Lower lobe of right lung (tissue), 2 donors: Measurements from ENCODE around the gene SYT6. TPM values are rescaled to one million over a fixed set of nuclear protein-coding genes. Genes with fewer than 3 reads are reported as not detected.
A peak's percentile ranks its signal among the peaks of the same experiment; 100 is the strongest.

Experiments
- ATAC-seq, 2 donors: fragments of 200-7000 bp; cut with Tn5 transposase; one replicate each; pipeline ENCODE4 v1.9.1; 2020 to 2022; ENCODE audit warnings: mild to moderate bottlenecking in 2 of 2, moderate library complexity in 2 of 2
- DNase-seq: peaks from one replicate; pipeline ENCODE4 v3.0.0-alpha.2; 2020
- H3K27ac ChIP-seq: fragments of 200-600 bp; one replicate; pipeline ENCODE4 v1.8.0; 2022
- H3K27me3 ChIP-seq: fragments of 200-600 bp; one replicate; pipeline ENCODE4 v1.8.0; 2022; ENCODE audit warnings: low read depth
- H3K36me3 ChIP-seq: fragments of 200-600 bp; one replicate; pipeline ENCODE4 v1.8.0; 2022; ENCODE audit warnings: mild to moderate bottlenecking
- H3K4me1 ChIP-seq: fragments of 200-600 bp; one replicate; pipeline ENCODE4 v1.8.0; 2022
- H3K4me3 ChIP-seq: fragments of 200-600 bp; one replicate; pipeline ENCODE4 v1.8.0; 2022; ENCODE audit warnings: mild to moderate bottlenecking
- H3K9me3 ChIP-seq: fragments of 200-600 bp; one replicate; pipeline ENCODE4 v1.8.0; 2022
- intact Hi-C: fragments of 100-400 bp; cut with DNase I; formaldehyde crosslinking; loops from one replicate; pipeline ENCODE4 v1.11.0; 2022
- total RNA-seq: library from RNA; stranded (reverse); fragmentation: NEBNext Ultra II Directional; extraction: Animal tissue kit (Norgen Biotek cat#: 25700); gene quantifications from one replicate; pipeline ENCODE4 v1.2.1, GENCODE V29; 2021
- TF ChIP-seq, protein P1 (sequence below): fragments of 200-600 bp; IDR thresholded peaks from one replicate; pipeline ENCODE4 v1.8.0; 2022; ENCODE audit warnings: antibody characterized with exemption, mild to moderate bottlenecking
- donor health status: DM: no; HTN: yes; CAD: no; lungs with severe emphysema.

Gene SYT6
- total RNA-seq, 1 donor from 2014 or later = not detected

DNA sequence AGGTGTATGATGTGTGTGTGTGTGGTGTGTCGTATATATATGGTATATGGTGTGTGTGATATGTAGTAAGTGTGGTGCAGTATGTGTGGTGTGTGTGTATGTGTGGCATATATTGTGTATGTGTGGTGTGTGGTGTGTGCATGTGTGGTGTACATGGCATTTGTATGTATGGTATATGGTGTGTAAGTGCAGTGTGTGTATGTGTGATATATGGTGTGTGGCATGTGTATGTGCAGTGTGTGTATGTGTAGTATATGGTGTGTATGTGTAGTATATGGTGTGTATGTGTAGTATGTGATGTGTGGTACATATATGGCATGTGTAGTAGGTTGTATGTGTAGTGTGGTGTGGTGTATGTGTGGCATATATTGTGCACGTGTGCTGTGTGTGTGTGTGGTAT lies 99.5 kb downstream of the SYT6 start:
- H3K4me3 ChIP-seq = no peak overlapping the region
- intact Hi-C loops = no loop called here

DNA sequence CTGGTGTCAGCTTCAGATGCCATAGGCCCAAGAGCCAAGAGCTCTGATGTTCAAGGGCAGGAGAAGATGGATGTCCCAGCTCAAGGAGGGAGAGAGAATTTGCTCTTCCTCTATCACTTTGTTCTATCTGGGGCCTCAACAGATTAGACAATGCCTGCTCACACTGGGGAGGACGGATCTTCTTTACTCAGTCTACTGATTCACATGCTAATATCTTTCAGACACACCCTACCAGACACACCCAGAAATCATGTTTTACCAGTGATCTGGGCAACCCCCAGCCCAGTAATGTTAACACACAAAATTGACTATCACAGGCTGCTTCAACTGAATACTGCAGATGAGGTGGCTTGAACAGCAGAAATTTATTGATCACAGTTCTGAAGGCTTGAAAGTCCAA lies 105.4 kb downstream of the SYT6 start:
- Histone ChIP-seq H3K27me3 (peaks cover 7% of the 10 kb centered on the region), H3K4me3 (no peak overlapping the region), H3K36me3 (no peaks in the 10 kb centered on the region), H3K9me3 (no peaks in the 10 kb centered on the region), H3K27ac (no peak overlapping the region), H3K4me1 (no peaks in the 10 kb centered on the region)
- no peak for ATAC-seq
- intact Hi-C loops = no loop called here
- TF ChIP-seq, protein P1, sequence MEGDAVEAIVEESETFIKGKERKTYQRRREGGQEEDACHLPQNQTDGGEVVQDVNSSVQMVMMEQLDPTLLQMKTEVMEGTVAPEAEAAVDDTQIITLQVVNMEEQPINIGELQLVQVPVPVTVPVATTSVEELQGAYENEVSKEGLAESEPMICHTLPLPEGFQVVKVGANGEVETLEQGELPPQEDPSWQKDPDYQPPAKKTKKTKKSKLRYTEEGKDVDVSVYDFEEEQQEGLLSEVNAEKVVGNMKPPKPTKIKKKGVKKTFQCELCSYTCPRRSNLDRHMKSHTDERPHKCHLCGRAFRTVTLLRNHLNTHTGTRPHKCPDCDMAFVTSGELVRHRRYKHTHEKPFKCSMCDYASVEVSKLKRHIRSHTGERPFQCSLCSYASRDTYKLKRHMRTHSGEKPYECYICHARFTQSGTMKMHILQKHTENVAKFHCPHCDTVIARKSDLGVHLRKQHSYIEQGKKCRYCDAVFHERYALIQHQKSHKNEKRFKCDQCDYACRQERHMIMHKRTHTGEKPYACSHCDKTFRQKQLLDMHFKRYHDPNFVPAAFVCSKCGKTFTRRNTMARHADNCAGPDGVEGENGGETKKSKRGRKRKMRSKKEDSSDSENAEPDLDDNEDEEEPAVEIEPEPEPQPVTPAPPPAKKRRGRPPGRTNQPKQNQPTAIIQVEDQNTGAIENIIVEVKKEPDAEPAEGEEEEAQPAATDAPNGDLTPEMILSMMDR = no peak
- no peak for DNase-seq

More for the DNA sequence above, 99.5 kb downstream of the SYT6 start:
- no peak for DNase-seq
- Histone ChIP-seq H3K27ac (no peak overlapping the region), H3K4me1 (no peaks in the 10 kb centered on the region), H3K9me3 (no peaks in the 10 kb centered on the region), H3K36me3 (no peaks in the 10 kb centered on the region), H3K27me3 (peaks cover 7% of the 10 kb centered on the region)
- ATAC-seq = no peak
- TF ChIP-seq, protein P1 = no peak

DNA sequence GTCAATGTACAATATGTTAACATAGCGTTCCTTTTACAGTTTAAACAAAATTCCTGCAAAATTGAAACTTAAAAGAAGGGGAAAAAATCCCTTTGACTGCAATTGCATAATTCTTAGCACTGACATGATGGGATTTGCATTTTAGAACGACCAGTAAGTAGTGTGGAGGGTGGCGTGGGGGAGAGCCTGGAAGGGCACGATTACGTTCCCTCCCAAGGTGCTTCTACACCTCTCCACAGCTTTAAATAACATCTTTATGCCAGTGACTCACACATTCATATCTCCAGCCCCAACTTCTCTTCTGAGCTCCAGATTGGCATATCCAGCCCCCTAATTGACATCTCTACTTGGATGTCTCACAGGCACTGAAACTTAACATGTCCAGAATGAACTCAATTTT lies 110.1 kb downstream of the SYT6 start:
- ATAC-seq (no peak), DNase-seq (no peak)
- Histone ChIP-seq H3K9me3 (no peaks in the 10 kb centered on the region), H3K4me3 (no peak overlapping the region), H3K27me3 (no peaks in the 10 kb centered on the region), H3K4me1 (no peaks in the 10 kb centered on the region), H3K36me3 (no peaks in the 10 kb centered on the region), H3K27ac (no peak overlapping the region)
- intact Hi-C loops = no loop called here
- TF ChIP-seq, protein P1 = no peak

DNA sequence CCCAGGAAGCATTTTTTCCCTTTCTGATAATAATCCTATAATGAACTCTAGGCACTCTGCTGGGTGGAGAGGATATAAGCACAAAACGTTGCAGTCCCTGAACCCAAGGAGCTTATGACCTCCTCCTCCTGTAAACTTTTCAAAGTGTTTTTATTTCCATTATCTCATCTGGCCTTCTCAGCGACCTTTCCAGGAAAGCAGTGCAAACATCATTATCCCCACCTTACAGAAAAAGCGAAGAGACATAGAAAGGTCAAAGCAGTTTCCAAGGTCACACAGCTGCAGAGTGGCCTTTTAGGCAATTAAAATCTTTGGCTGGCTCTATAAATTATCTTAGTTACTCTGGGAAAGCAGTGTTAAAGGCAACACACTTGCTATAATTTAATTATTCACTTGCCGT lies 110.6 kb downstream of the SYT6 start:
- TF ChIP-seq, protein P1 = no peak
- Histone ChIP-seq H3K9me3 (no peaks in the 10 kb centered on the region), H3K4me3 (no peak overlapping the region), H3K27ac (no peak overlapping the region), H3K36me3 (no peaks in the 10 kb centered on the region), H3K27me3 (no peaks in the 10 kb centered on the region), H3K4me1 (no peaks in the 10 kb centered on the region)
- ATAC-seq (no peak), DNase-seq (no peak)
- intact Hi-C loops = no loop called here

DNA sequence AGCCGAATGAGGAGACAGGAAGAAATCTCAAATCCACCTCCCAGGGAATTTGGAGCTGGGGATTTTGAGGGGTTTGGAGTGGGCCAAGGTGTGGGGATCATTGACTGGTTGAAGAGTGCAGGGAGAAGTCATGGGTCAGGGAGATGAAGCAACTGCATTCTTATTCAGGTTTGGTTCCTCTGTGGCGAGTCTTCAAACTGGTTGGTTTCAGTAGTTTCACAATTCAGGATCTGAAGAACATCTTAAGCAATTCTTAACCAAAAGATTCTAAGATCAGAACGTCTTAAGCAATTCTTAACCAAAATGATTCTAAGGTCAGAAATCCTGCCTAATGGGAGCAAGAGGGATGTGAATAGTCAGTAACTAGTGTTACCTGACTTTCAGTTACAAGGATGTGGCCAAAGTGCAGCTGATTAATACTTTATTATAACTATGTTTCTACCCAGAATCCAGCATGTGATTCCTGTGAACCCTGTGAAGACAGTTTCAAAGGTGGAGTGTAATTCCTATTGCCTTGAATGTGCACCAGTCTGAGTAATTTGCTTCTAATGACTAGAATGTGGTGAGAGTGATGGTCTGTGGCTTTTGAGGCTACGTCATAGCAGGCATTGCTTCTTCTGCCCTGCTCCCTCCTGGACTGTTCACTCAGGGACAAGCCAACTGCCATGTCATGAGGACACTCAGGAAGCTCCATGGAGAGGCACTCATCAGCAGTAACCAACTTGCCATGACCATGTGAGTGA lies 113.2 kb downstream of the SYT6 start:
- Histone ChIP-seq H3K4me1 (no peaks in the 10 kb centered on the region), H3K27me3 (no peaks in the 10 kb centered on the region), H3K4me3 (no peak overlapping the region), H3K9me3 (no peaks in the 10 kb centered on the region), H3K27ac (no peak overlapping the region), H3K36me3 (no peaks in the 10 kb centered on the region)
- TF ChIP-seq, protein P1 = no peak
- intact Hi-C loops = no loop called here
- no peak for DNase-seq
- peak; percentile 52 to 83 for ATAC-seq

Other genes with a start within 250 kb of the SYT6 start
- 16.3 TPM for gene AP4B1, start 249.1 kb downstream of the SYT6 start, total RNA-seq
- 8.3 TPM for gene DCLRE1B, start 248.5 kb downstream of the SYT6 start, total RNA-seq
- 95.0 TPM for gene HIPK1, start 224.5 kb downstream of the SYT6 start, total RNA-seq
- 38.9 TPM for gene OLFML3, start 174.4 kb downstream of the SYT6 start, total RNA-seq